Naive thymus-derived CD4-positive, alpha-beta T cell (primary cell): ENCODE results near the gene ALS2. TPM values are rescaled to one million over a fixed set of nuclear protein-coding genes. Genes with fewer than 3 reads are reported as not detected.
"Not testable (repeated sequence)": the region's sequence is repeated elsewhere in the genome, so short reads cannot be mapped to it uniquely, and the experiment has no call there.

Experiments
- ATAC-seq: fragments of 150-1000 bp; cut with Tn5 transposase; 2 replicates; pipeline ENCODE4 v1.10.0; 2021; ENCODE audit warnings: mild to moderate bottlenecking, moderate library complexity
- CTCF ChIA-PET: fragments of 350-600 bp; sonication (Branson Sonifier 250); formaldehyde crosslinking; loops from one replicate; lab custom pipeline; 2021; ENCODE audit warnings: antibody characterized with exemption; lab: Charles Lee
- POLR2A ChIA-PET: fragments of 350-600 bp; sonication (Branson Sonifier 250); formaldehyde crosslinking; loops from one replicate; lab custom pipeline; 2021; ENCODE audit warnings: antibody characterized with exemption, inconsistent platforms; lab: Charles Lee
- DNase-seq, 9 donors: peaks; one replicate each; pipeline versions ENCODE4 v3.0.0 to v3.0.0-alpha.2; 2020 to 2022; ENCODE audit warnings: mixed read lengths in 1 of 9
- H3K27ac ChIP-seq: one replicate; pipeline ENCODE4 v1.7.0; 2013; ENCODE audit warnings: mild to moderate bottlenecking, low read depth, low read length, moderate library complexity
- H3K27me3 ChIP-seq, 2 donors: one replicate each; pipeline ENCODE4 v1.7.0; 2013; ENCODE audit warnings: low read length in 2 of 2, mild to moderate bottlenecking in 2 of 2, moderate library complexity in 2 of 2; ENCODE audit not compliant: control insufficient read depth in 2 of 2, insufficient read depth in 2 of 2
- H3K36me3 ChIP-seq, 3 experiments: 1 replicate in 2 of 3; 2 replicates in 1 of 3; pipeline ENCODE4 v1.7.0; 2013; ENCODE audit warnings: low read length in 3 of 3, mild to moderate bottlenecking in 3 of 3, moderate library complexity in 1 of 3; ENCODE audit not compliant: insufficient read depth in 3 of 3, control insufficient read depth in 2 of 3
- H3K4me1 ChIP-seq, 2 donors: one replicate each; pipeline ENCODE4 v1.7.0; 2013; ENCODE audit warnings: low read length in 2 of 2, mild to moderate bottlenecking in 2 of 2, moderate library complexity in 1 of 2; ENCODE audit not compliant: control insufficient read depth in 2 of 2, insufficient read depth in 2 of 2
- H3K4me3 ChIP-seq: 2 replicates; pipeline ENCODE4 v1.7.0; 2013; ENCODE audit warnings: mild to moderate bottlenecking, low read length
- H3K9me3 ChIP-seq, 3 experiments: 1 replicate in 2 of 3; 2 replicates in 1 of 3; pipeline ENCODE4 v1.7.0; 2013; ENCODE audit warnings: low read length in 3 of 3; ENCODE audit not compliant: control insufficient read depth in 2 of 3
- H3K27ac Mint-ChIP-seq, 9 donors: one replicate each; pipeline ENCODE4 v1.8.0; 2020 to 2022; ENCODE audit warnings: mixed read lengths in 9 of 9, mild to moderate bottlenecking in 8 of 9, moderate library complexity in 5 of 9, inconsistent platforms in 2 of 9
- H3K27me3 Mint-ChIP-seq, 5 donors: one replicate each; pipeline ENCODE4 v1.8.0; 2021 to 2022; ENCODE audit warnings: mixed read lengths in 5 of 5, mild to moderate bottlenecking in 1 of 5
- H3K36me3 Mint-ChIP-seq, 5 donors: one replicate each; pipeline ENCODE4 v1.8.0; 2020 to 2022; ENCODE audit warnings: mixed read lengths in 5 of 5, mild to moderate bottlenecking in 3 of 5, inconsistent platforms in 1 of 5
- H3K4me1 Mint-ChIP-seq, 7 donors: one replicate each; pipeline ENCODE4 v1.8.0; 2020 to 2022; ENCODE audit warnings: mixed read lengths in 7 of 7, mild to moderate bottlenecking in 3 of 7, inconsistent platforms in 1 of 7
- H3K4me3 Mint-ChIP-seq, 10 donors: one replicate each; pipeline ENCODE4 v1.8.0; 2020 to 2022; ENCODE audit warnings: mild to moderate bottlenecking in 10 of 10, mixed read lengths in 10 of 10, moderate library complexity in 6 of 10, inconsistent platforms in 2 of 10
- H3K9me3 Mint-ChIP-seq, 11 donors: one replicate each; pipeline ENCODE4 v1.8.0; 2020 to 2022; ENCODE audit warnings: mixed read lengths in 11 of 11, mild to moderate bottlenecking in 4 of 11, inconsistent platforms in 1 of 11, moderate library complexity in 1 of 11
- intact Hi-C, 2 donors: fragments of 100-400 bp; cut with micrococcal nuclease; formaldehyde crosslinking; loops; one replicate each; pipeline ENCODE4 v1.15.1; 2023
- polyA plus RNA-seq, 2 donors: library from polyadenylated mRNA; unstranded; fragments of 300-500 nt; fragmentation: Illumina TruSeq; gene quantifications; one replicate each; pipeline ENCODE4 v1.2.3, GENCODE V29; 2021
- total RNA-seq, 6 experiments: library from RNA in 5 of 6; stranded (reverse) in 5 of 6; gene quantifications; 1 replicate in 5 of 6; 2 replicates in 1 of 6; pipeline ENCODE4 v1.2.3 and lab custom pipeline; 2021 to 2026

The ALS2 gene
- total and polyA plus RNA-seq, 7 experiments from 2014 or later = 3.6 to 13.5 (median 10.1) TPM

DNA sequence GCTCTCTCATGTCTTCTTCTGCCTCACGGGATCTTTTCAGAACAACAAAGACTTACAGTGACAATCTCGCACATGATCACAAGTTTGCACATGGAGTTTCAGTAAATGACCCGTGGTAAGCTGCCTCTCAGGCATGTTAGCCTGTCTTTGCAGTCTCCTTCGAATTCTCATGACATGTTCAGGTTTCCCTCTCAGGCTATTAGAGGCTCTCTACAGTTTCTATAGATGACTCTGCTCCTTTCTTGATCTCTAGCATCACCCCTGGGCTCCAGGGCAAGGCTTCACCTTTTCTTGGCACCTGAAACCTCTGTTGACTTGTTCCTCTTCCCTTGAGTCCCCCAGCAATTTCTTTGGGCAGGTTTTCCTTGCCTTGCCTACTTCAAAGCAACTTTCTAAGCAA is 105.3 kb downstream of the ALS2 start:
- intact Hi-C loops = no loop called here

DNA sequence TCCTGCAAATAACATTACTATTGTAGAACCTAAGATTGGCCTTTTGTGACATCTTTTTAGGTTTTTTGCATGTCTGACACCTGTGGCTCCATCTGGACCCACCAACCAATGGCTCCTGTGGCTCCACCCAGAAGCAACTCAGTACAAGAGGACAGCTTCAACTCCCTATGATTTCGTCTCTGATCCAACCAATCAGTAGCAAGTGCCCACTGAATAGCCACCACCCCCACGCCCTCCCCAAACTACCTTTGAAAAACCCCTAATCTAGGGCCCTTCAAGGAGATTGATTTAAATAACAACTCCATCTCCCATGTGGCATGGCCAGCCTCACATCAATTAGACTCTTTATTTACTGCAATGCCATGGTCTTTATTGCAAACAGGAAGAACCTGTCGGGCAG is 105.9 kb downstream of the ALS2 start:
- Histone ChIP-seq H3K4me1 (no peaks in the 10 kb centered on the region), H3K27me3 (no peaks in the 10 kb centered on the region), H3K36me3 (no peaks in the 10 kb centered on the region), H3K9me3 (no peaks in the 10 kb centered on the region), H3K4me3 (no peak overlapping the region), H3K27ac (no peak overlapping the region)
- H3K36me3 Mint-ChIP-seq = no peaks in the 10 kb centered on the region
- H3K4me3 Mint-ChIP-seq = no peak overlapping the region
- intact Hi-C loops = no loop called here
- no peaks in the 10 kb centered on the region for H3K4me1 Mint-ChIP-seq
- POLR2A ChIA-PET = no interaction called here
- ATAC-seq (no peak), DNase-seq (no peak)
- H3K27me3 Mint-ChIP-seq = peaks cover 0 to 22% (median 0%) of the 10 kb centered on the region in 5 donors
- CTCF ChIA-PET = no interaction called here
- no peak overlapping the region for H3K27ac Mint-ChIP-seq
- H3K9me3 Mint-ChIP-seq = peaks cover 0 to 12% (median 0%) of the 10 kb centered on the region in 11 donors

More for the DNA sequence above, 105.3 kb downstream of the ALS2 start:
- Histone ChIP-seq H3K9me3 (no peaks in the 10 kb centered on the region), H3K27ac (no peak overlapping the region), H3K36me3 (no peaks in the 10 kb centered on the region), H3K4me3 (no peak overlapping the region), H3K4me1 (no peaks in the 10 kb centered on the region), H3K27me3 (no peaks in the 10 kb centered on the region)
- no peak overlapping the region for H3K4me3 Mint-ChIP-seq
- no peaks in the 10 kb centered on the region for H3K4me1 Mint-ChIP-seq
- H3K36me3 Mint-ChIP-seq = no peaks in the 10 kb centered on the region
- POLR2A ChIA-PET = no interaction called here
- ATAC-seq = no peak
- DNase-seq = no peak
- peaks cover 0 to 10% (median 0%) of the 10 kb centered on the region in 11 donors for H3K9me3 Mint-ChIP-seq
- H3K27me3 Mint-ChIP-seq = peaks cover 0 to 20% (median 0%) of the 10 kb centered on the region in 5 donors
- CTCF ChIA-PET = no interaction called here
- H3K27ac Mint-ChIP-seq = no peak overlapping the region

DNA sequence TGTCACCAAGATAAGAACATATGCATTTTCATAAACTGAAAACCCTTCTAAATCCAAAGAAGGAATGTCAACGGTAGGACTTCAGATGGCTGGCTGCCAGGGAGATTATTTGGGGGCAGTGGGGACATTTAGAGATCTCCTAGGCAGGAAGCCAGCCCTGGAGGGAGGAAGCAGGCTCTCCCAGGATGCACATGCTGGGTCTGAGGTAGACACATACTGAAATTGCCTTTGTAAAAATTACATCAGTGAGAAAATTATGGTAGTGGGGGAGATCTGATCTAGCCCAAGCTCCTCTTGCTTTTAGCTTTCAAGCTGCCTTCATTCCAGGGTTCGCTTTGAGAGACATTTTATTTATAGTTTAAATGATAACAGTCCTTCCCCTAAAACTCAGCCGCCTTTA is 106.4 kb downstream of the ALS2 start:
- POLR2A ChIA-PET = no interaction called here
- intact Hi-C loops = no loop called here

DNA sequence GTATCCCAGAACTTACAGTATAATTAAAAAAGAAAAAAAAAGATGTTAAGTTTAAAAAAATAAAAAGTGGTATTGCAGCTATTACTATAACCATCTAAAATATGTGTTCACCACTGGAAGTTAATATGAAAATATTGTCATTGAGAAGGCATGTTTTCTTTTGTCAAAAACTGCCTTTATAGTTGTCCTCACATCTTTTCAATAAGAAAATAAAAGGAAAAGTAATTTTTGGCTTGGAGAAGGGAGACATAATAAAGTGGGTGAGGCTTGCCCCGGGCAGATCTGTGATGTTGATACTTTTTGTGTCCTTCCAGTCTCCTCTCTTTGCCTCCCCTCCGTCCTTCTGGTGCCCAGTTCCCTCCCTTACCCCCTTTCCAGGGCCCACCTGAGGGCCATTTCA is 107.2 kb downstream of the ALS2 start:
- no peak overlapping the region for H3K27ac ChIP-seq
- ChIA-PET CTCF (no interaction called here), POLR2A (no interaction called here)
- Mint-ChIP-seq H3K4me3 (no peak overlapping the region), H3K27me3 (peaks cover 0 to 23% (median 0%) of the 10 kb centered on the region in 5 donors), H3K9me3 (peaks cover 0 to 12% (median 0%) of the 10 kb centered on the region in 11 donors), H3K36me3 (no peaks in the 10 kb centered on the region), H3K27ac (no peak overlapping the region), H3K4me1 (no peaks in the 10 kb centered on the region)
- DNase-seq (no peak), ATAC-seq (no peak)
- H3K4me3 ChIP-seq = no peak overlapping the region
- H3K36me3 ChIP-seq = no peaks in the 10 kb centered on the region
- H3K4me1 ChIP-seq = no peaks in the 10 kb centered on the region
- H3K9me3 ChIP-seq = no peaks in the 10 kb centered on the region
- intact Hi-C loops = no loop called here
- no peaks in the 10 kb centered on the region for H3K27me3 ChIP-seq

More for the DNA sequence above, 106.4 kb downstream of the ALS2 start:
- Mint-ChIP-seq H3K4me3 (no peak overlapping the region), H3K9me3 (peaks cover 0 to 12% (median 0%) of the 10 kb centered on the region in 11 donors), H3K36me3 (no peaks in the 10 kb centered on the region), H3K27ac (no peak overlapping the region), H3K4me1 (no peaks in the 10 kb centered on the region), H3K27me3 (peaks cover 0 to 23% (median 0%) of the 10 kb centered on the region in 5 donors)
- no peaks in the 10 kb centered on the region for H3K9me3 ChIP-seq
- H3K4me1 ChIP-seq = no peaks in the 10 kb centered on the region
- DNase-seq (no peak), ATAC-seq (no peak)
- H3K36me3 ChIP-seq = no peaks in the 10 kb centered on the region
- CTCF ChIA-PET = no interaction called here
- H3K27me3 ChIP-seq = no peaks in the 10 kb centered on the region
- no peak overlapping the region for H3K4me3 ChIP-seq
- no peak overlapping the region for H3K27ac ChIP-seq

DNA sequence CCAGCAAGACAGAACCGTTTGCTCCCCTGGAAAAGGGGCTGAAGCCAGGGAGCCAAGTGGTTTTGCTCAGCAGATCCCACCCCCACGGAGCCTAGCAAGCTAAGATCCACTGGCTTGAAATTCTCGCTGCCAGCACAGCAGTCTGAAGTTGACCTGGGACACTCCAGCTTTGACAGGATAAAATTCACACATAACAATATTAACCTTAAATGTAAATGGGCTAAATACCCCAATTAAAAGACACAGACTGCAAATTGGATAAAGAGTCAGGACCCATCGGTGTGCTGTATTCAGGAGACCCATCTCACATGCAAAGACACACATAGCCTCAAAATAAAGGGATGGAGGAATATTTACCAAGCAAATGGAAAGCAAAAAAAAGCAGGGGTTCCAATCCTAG is 109.5 kb downstream of the ALS2 start:
- H3K4me3 ChIP-seq, H3K4me1 Mint-ChIP-seq, H3K4me1 ChIP-seq, H3K27ac Mint-ChIP-seq, CTCF ChIA-PET, POLR2A ChIA-PET, H3K9me3 ChIP-seq, ATAC-seq, H3K36me3 ChIP-seq, DNase-seq, H3K4me3 Mint-ChIP-seq, H3K36me3 Mint-ChIP-seq, H3K27ac ChIP-seq, intact Hi-C loops, H3K27me3 ChIP-seq: not testable (repeated sequence)
- Mint-ChIP-seq H3K27me3 (peaks cover 0 to 24% (median 0%) of the 10 kb centered on the region in 5 donors), H3K9me3 (peaks cover 0 to 12% (median 0%) of the 10 kb centered on the region in 11 donors)

DNA sequence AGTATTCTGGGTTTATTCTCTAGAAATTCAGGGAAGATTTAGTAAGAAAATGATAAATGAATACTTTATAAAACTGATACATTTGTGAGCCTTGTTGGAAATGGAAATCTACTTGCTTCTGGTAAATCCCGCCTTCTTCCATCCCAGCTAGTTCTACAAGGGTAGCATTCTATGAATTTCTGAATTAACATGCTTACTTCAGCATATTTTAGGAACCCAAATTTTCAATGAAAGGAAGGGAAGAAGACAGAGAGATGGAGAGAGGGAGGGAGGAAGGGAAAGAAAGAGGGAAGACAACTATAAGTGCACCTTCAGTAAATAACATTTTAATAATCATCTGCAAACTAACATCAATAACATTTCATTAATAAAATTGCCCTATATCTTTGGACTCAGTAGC is 110.9 kb downstream of the ALS2 start:
- peaks cover 0 to 25% (median 0%) of the 10 kb centered on the region in 5 donors for H3K27me3 Mint-ChIP-seq
- CTCF ChIA-PET = no interaction called here

DNA sequence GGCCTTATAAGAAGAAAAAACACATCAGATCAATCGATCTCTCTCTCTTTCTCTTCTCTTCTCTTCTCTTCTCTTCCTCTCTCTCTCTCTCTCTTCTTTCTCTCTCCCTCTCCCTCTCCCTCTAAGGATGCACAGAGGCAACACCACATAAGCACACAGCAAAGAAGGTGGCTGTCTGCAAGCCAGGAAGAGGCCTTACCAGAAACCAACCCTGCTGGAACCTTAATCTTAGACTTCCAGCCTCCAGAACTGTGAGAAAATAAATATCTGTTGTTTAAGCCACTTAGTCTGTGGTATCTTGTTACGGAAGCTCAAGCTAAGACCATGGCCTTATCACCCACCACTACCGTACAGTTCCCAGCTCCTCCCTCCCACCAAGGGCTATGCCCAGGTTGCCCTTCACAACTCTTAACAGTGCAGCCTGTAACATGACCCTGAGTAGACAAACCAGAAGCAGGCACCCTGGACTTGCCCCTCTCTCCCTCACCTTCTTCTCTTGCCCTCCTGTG is 112.3 kb downstream of the ALS2 start:
- H3K27me3 Mint-ChIP-seq = peaks cover 0 to 27% (median 0%) of the 10 kb centered on the region in 5 donors
- H3K4me3 Mint-ChIP-seq = no peak overlapping the region
- H3K27ac Mint-ChIP-seq = peak overlapping the region in 1 of 9 donors; percentile 18
- no peaks in the 10 kb centered on the region for H3K9me3 ChIP-seq
- CTCF ChIA-PET = interaction anchor here (2.0 kb wide), 1 partner anchor 10 kb away, joined by 5 read pairs; no protein-coding TSS in a partner anchor
- H3K27ac ChIP-seq = no peak overlapping the region
- peaks cover 0 to 12% (median 0%) of the 10 kb centered on the region in 11 donors for H3K9me3 Mint-ChIP-seq
- H3K4me3 ChIP-seq = no peak overlapping the region
- H3K4me1 Mint-ChIP-seq = no peaks in the 10 kb centered on the region
- no peaks in the 10 kb centered on the region for H3K36me3 ChIP-seq
- POLR2A ChIA-PET = no interaction called here
- H3K36me3 Mint-ChIP-seq = no peaks in the 10 kb centered on the region
- no peaks in the 10 kb centered on the region for H3K4me1 ChIP-seq
- intact Hi-C loops = no loop called here
- no peaks in the 10 kb centered on the region for H3K27me3 ChIP-seq
- DNase-seq = no peak
- ATAC-seq = no peak

More for the DNA sequence above, 110.9 kb downstream of the ALS2 start:
- H3K9me3 Mint-ChIP-seq = peaks cover 0 to 12% (median 0%) of the 10 kb centered on the region in 11 donors
- H3K4me1 ChIP-seq = no peaks in the 10 kb centered on the region
- H3K4me3 ChIP-seq = no peak overlapping the region
- no peak overlapping the region for H3K27ac ChIP-seq
- intact Hi-C loops = no loop called here
- H3K27me3 ChIP-seq = no peaks in the 10 kb centered on the region
- no peak for ATAC-seq
- no peak for DNase-seq
- no peak overlapping the region for H3K4me3 Mint-ChIP-seq
- no peak overlapping the region for H3K27ac Mint-ChIP-seq
- no peaks in the 10 kb centered on the region for H3K4me1 Mint-ChIP-seq
- H3K9me3 ChIP-seq = no peaks in the 10 kb centered on the region
- POLR2A ChIA-PET = no interaction called here
- H3K36me3 Mint-ChIP-seq = no peaks in the 10 kb centered on the region
- no peaks in the 10 kb centered on the region for H3K36me3 ChIP-seq
